NCI-H748 treated with DMSO at 0.1 percent for 48 hours (cell line): Measurements from ENCODE around the gene LYVE1.

Source experiments
- DNase-seq: peaks from one replicate; lab custom pipeline; 2025; lab: John Stamatoyannopoulos, UW

LYVE1 gene

DNA sequence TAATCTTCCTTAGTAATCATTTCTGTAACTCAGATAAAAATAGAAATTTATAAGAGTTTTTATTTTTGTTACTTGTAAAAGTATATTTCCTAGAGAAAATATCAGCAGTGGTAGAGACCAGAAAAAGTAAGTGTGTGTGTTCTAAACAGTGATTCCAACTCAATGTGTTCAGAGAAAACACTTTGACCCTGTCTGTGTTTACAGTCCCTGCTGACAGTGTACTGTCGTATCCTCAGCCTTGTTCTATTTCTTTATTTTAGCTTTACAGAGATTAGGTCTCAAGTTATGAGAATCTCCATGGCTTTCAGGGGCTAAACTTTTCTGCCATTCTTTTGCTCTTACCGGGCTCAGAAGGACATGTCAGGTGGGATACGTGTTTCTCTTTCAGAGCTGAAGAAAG, 10.2 kb downstream of the LYVE1 start:
- no peak for DNase-seq

DNA sequence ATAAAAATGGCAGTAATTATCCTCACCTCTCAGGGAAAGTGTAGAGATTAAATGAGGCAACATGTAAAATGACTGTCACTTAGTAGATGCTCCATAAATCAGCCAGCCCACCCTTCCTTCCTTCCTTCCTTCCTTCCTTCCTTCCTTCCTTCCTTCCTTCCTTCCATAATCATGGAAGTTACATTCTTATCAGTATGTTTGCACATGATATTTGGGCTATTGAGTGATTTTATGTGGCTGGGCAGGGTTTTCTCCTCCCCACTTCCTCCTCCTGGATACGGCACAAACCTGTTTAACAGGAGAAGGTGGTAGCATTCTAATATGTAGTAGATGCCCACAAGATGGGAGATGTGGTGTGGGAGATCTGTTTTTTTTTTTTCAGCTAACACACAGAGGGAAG, 11.9 kb downstream of the LYVE1 start:
- DNase-seq: no peak

DNA sequence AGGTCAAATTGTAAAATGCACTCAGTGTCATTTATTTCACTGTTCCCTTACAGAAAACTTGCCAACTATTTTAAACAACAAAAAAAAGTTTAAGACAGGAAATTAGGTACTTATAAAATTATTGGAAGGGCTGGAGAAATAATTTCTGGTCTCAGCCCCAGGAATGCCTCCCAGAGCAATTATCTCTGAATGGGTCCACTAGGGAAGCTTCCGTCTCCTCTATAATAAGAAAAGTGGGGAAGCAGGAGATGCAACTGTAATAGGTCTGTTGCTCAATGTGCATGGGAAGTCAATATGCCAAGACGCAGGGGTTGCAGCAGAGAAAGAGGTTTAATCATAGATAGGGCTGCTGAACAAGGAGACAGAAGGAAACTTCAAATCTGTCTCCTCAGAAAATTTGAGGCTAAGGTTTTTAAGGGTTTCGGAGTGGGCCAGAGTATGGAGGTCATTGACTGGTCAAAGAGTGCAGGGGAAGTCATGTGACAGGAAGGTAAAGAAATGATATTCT, 16.6 kb downstream of the LYVE1 start:
- DNase-seq: no peak

DNA sequence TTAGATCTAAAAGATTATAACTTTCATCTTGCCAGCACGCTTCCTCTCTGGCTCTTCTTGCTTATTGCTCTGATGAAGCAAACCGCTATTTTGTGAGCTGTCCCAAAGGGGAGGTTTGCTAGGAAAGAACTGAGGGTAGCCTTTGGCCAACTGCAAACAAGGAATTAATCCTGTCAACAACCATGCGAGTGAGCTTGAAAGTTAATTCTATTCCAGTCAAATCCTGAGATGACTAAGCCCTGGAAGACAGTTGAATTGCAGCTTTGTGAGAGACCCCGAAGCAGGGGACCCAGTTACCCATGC, 17.2 kb downstream of the LYVE1 start:
- DNase-seq: no peak

DNA sequence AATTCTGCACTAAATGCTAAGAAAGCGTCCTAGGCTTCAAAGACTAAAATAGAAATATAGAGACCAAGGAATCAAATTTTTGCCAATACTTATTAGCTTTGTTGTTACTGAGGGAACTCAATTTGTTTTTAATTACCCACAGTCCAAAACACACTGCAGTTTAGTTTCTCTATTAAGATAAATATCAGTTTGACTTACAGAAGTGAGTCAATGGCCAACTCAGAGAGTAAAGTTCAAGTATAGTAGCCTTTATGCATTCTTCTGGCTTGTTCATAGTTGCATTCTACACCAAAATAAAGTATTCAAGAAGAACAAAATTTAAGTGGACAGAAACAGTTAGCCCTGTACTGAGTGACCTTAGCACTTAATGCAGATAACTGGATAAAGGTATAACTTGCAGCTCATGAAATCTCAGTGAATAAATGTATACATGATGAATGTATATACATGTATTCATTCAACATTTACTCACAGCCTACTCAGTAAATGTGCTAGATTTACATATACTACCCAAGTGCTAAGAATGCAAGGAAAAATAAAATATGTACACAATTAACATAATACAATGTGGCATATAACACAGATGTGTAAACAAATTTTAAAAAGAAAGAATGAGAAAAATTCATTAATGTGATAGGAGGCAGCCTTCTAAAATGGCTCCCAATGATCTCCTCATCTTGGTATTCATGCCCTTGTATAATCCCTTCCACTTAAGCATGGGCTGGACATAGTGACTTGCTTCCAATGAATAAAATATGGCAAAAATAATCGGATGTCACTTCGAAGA, 17.8 kb downstream of the LYVE1 start:
- DNase-seq: no peak

DNA sequence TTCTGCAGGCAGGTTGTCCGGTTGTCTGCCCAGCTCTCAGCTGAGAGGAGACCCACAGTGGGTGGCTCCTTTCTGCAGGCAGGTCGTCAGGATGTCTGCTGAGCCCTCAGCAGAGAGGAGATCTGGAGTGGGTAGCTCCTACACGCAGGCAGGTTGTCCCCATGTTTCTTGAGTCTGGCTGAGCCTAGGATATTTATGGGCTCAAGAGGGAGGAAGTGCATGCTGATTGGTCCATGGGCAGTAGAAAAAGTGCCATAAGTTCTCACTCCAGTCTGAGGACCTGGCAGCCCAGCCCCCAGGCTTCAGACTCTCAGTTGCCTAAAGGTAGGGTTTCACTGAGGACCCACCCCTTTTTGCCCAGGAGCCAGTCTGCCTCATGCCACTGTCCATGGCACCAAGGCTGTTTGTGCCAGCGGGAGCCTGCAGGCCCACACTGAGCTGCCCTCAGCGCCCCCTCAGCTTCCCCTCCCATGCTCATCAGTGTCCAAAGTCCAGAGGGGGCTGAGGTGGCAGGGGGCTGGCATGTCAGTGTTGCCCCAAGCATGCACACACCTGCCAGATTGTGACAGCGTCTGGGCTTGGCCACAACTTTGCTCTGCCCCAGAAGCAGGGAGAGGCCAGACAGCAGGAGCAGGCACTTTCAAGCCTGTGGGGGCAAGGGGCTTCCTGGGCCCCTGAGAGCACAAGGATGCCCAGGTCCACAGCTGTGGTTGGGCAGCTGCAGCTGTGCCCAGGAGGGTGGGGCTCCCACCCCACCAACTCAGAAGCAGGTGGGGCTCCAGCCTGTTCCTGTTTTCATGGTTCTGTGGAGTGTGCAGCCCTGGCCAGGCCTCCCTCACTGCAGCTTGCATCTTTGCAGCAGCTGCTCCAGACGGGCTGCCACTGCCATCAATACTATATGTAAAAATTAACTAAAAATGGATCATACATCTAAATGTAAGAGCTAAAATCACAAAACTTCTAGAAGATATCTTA, 23.7 kb downstream of the LYVE1 start:
- no peak for DNase-seq

DNA sequence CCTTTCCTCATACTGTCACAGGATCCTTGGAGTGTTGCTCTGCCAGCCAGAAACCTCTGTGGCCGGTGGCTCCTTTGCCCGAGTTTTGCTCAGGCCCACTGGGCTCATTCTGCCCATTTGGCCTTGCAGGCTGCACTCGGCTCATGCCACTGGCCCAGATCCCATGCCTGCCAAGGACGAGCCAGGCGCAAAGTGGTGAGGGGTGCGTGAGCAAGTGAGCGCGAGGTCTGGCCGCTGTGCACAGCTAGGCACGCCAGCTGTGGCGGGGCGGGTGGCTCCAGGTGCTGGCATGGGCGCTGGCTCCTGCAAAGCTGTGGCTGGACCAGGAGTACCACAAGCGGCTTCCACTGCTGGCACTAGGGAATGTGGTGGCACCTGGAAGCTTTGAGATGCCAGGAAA, 24.7 kb downstream of the LYVE1 start:
- no peak for DNase-seq

DNA sequence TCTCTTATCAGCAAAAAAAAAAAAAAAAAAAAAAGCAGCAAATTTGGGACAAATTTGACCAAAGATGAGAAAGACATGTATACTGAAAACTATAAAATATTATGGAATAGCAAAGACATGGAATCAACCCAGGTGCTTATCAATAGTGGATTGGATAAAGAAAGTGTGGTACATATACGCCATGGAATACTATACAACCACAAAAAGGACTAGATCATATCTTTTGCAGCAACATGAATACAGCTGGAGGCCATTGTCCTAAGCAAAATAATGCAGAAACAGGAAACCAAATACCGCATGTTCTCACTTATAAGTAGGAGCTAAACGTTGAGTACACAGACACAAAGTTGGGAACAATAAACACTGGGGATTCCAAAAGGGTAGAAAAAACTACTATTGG, 25.7 kb downstream of the LYVE1 start:
- no peak for DNase-seq

DNA sequence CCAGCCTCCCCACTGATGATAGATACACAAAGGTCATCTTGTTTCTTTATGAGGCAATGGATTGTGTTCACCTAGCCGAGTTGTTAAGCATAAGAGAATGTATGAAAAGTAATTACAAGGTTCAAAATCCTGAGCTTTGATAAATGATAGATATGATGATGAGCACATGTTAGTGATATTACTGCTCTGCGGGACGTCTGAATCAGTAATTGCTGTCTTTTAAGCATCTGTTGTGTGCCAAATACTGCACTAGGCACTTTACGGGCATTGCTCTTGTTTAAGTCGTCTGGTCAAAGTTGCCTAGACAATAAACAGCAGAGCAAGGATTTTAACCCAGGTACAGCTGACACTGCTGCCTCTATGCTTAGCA, 26.9 kb downstream of the LYVE1 start:
- peak; percentile 58 for DNase-seq

DNA sequence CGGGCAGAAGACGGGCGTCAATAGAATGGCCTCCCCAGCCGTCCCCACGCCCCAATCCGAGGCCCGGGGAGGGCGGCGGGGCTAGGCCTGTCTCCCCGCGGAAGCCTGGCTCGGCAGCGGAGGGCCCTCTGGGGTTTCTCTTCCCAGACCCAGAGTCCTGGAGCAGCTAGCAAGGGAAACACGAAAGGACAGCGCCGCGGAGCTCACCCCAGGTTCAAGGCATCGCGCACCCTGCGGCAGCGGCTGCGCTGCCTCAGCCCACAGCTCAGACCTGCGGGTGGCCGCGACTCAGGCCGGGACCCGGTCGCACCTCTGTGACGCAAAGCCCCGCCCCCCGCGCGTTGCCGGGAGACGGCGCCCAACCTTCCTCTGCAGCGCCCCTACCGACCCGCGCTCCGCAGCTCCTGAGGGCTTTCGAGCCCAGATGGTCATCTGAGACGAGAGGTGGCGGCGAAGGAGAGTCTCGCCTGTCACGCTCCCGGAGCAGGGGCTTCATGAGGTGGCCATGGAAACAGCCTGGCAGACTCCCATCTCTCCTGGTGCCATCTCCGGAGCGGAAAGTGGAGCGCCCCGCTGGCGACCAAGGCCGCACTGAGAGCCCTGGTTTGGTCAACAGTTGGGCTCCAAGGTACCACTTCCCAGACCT, 27.4 kb downstream of the LYVE1 start, which contains the start of gene RNF141:
Gene RNF141, minus strand, starts transcription at position 273 of the 646 bp plus-strand sequence. CDS start 7,029 bp downstream, outside the sequence.
- peak; percentile 87 for DNase-seq

DNA sequence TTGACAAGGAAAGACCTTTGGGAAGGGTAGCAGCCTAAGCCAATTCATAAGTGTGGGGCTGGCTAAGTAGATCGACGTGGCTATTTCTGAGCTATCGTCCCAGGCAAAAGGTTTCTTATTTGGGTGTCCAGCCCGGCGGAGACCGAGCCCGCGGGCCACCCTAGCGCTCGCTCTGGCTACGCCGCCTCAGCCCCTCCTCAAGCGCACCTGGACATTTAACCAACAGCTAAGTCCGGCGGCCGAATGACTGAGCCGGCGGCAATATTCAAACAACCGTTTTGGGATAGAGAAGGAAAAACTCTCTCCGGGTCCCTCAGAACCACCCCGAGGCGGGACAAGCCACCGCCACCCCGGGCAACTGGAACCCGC, 27.9 kb downstream of the LYVE1 start:
- DNase-seq: peak; percentile 11

DNA sequence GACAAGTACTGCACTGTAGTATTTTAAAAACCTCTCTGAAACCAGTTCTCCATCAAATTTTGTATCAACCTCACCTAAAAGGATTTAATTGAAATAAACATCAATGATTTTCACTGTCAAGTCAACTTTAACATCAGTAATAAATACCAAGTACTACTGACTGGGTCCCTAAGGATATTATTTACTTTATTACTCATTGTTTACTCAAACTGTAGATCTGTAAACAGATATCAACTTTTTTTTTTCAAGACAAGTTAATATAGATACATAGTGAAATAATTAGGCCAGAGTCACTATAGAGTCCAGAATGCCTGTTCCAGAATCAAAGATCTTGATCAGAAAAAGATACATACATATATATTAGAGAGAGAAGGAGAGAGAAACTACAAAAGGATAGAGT, 29.1 kb downstream of the LYVE1 start:
- no peak for DNase-seq

DNA sequence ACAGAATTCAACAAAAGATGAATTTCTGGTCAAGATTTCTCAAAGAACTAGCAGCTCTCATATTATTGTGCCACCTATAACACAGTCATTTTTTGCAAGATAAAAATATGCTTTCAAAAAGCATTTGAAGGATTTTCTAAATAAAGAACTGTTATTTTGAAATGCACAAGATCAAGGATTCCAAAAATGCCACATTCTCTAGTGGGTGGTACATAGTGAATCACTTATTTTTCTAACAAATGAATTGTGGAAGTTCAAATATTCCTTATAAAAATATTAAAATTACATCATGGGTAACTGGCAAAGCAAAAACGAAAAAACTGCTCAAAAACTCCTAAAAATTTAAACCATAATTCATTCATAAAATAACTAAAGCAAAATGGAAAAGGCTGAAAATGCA, 29.5 kb downstream of the LYVE1 start:
- no peak for DNase-seq

DNA sequence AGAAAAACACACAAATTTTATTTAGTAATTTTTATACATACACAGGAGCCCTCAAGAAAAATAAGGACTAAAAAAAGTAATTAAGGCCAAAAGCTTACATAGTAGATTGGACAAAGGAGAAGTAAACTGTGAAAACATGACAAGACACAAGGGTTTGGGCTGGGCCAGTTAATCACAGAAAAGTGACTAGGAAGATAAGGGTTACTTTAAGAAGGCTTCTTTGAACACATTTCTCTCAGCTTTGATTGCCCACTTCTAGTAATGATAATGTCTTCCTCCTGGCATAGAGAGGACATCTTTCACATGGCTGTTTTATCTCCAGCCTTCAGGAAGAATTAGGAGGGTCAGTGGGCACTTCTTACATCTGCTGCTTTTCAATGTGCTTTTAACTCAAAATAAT, 30.9 kb downstream of the LYVE1 start:
- DNase-seq: no peak

DNA sequence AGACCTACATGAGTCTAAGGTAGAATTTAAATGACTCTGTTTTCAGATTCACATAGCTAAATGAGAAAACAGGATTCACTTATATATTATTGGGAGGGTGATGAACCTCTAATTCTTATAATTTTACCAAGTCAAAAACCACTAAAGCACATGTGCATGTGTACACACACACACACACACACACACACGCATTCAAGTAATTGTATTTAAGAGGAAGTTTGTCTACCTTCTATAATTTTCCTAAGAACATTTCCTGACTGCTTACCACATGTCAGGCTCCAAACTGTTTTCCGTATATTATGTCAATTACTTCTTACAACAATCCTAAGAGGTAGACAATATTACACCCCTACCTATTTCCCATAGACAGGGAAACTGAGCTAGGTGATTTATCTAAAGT, 34.1 kb downstream of the LYVE1 start:
- no peak for DNase-seq

DNA sequence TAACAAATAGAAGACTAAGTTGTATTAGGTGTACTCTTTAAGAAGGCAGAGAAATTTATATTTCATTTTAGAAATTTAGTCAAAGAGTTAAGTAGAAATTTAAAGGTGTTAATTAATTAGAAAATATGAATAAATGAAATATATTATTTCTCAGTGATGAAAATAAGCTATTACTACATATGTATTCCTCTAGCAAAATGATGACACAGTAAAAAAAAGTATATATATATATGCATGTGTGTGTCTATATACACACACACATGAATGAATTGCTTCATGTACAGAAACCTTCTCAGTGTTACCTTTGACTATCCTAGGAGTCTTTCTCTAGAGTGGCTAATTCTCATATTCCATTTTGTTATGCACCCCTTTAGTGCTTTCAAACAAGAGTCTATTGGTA, 35.1 kb downstream of the LYVE1 start:
- DNase-seq: no peak

DNA sequence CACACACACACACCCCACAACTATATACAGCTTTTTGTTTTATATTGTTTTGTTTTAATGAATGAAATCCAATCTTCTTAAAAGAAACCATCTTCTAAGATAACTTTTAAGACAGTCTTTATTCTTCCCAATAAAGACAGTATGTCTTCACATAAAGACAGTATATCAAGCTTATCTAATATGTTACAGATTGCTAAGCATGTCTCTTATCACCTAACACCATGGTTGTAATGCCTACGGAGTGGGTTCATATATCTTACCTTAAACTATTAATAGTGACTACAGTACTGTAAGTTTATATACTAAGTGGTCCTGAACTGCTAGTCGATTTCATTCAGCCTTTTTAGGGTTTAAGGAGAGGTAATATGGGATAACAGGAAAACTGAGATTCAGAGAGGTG, 35.9 kb downstream of the LYVE1 start:
- no peak for DNase-seq

DNA sequence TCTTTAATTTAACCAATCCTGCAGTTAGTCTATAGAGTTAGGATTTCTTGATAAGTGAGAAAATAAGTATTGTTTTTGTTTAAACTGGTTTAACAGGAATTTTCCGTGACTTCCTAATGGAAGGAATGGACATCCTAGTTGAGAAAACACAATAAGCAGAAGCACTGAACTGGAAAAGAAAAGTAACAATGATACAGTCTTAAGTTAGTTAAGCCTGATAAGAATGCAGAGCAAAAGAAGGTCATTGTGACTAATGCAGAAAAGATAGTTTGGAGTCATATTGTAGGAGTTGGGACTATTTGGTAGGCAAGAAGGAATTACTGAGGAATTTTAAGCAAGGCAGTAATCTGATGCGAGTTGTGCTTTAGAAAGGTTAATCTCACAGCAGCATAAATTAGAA, 39.2 kb downstream of the LYVE1 start:
- DNase-seq: no peak

DNA sequence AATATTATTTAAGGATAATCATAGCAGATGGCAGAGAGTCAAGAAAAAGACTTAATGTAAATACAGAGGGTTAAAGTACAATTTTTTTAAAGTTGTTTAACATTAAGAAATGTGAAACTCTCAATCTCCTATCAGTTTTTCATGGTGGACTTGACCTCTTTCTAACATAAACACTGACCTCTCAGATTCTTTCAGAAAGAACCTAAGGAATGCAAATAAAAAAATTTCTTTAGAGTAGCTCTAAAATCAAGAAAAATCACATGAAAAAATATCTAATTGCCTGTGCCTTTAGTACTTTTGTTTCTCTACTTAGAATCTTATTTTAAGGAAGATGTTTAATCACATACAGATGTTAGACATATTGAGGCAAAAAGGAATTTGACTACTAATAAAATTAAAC, 40.3 kb downstream of the LYVE1 start:
- DNase-seq: no peak

DNA sequence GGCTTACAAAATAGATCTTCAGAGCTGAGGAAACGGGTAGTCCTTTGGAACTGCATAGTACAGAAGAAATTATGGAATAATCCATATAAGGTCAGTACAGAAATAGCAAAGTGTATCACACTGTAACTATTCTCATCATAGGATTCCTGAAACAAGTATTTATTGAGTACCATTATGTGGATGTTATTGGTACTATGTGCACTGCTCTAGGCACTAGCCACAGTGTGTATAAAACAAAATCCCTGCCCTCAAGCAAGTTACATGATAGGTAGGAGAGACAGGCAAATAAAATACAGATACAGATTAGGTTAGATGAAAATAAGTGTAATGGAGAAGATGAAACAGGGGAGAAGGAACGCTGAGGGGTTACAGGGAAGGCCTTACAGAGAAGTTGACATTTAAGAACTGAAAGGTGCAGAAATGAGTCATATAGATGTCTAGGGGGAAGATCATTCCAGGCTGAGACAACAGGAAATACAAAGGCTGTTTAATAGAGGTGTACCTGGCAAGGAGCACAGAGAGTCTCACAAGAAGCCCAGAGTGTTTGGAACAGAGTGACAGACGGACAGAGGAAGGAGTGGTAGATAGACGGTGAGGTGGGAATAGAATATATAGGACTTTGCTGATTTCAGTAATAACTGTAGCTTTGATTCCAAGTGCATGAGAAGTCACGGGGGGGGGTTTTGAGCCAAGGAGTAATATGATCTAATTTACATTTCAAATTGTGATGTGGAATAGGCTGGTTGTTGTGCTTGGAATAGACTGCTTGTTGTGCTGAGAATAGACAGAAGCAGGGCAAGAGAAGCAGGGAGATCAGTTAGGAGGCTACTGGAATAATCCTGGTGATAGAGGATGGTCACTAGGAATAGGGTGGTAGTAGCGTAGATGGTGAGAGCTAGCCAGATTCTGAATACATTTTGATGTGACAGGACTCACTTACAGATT, 41.2 kb downstream of the LYVE1 start:
- no peak for DNase-seq

DNA sequence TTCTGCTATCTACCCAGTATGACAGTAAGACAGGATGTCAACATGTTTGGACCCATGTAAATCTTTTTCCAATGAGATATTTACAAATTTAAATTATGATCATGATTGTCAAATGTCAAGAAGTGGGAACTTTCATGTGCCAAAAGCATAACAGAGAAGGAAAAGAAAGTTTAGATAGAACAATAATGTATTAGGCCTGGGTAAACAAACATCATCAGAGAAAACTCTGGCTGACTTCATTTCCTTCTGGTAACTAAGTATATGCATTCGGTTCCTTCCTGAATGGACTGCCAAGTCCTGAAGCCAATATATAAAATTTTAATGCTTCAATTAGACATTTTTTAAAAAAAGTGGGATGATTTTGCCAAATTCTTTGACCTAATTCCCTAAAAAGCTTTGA, 44.0 kb downstream of the LYVE1 start:
- no peak for DNase-seq

DNA sequence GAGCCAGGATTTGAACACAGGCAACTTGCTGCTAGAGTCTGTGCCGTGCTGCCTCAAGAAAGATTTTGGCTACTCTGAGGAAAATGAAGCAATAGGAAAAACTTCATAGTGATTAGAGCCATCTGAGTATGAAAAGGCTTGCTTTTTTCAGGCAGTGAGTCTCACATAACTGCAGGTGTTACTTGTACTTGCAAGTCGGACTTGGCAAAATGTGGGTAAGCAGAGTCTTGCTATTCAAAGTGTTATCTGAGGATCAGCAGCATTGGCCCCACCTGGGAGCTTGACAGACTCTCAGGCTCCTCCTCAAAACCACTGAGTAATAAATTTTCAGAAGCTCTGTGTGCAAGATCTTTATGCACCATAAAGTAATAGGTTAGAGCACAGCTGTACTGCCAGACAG, 45.5 kb downstream of the LYVE1 start:
- no peak for DNase-seq
